Effector memory CD4-positive, alpha-beta T cell (primary cell): ENCODE results near the gene TBCD.

Experiments
- DNase-seq, 3 donors: peaks; one replicate each; pipeline ENCODE4 v3.0.0-alpha.2; 2020
- H3K27ac ChIP-seq: 2 replicates; pipeline ENCODE4 v1.7.0; 2013; ENCODE audit warnings: mild to moderate bottlenecking, low read length, moderate library complexity; ENCODE audit not compliant: insufficient read depth, poor library complexity, severe bottlenecking
- H3K27me3 ChIP-seq: replicated peaks from 2 replicates; pipeline ENCODE4 v1.7.0; 2013; ENCODE audit warnings: mild to moderate bottlenecking, low read length; ENCODE audit not compliant: insufficient read depth, control insufficient read depth, poor library complexity, severe bottlenecking
- H3K36me3 ChIP-seq: 2 replicates; pipeline ENCODE4 v1.7.0; 2013; ENCODE audit warnings: mild to moderate bottlenecking, low read length, moderate library complexity; ENCODE audit not compliant: control insufficient read depth, insufficient read depth
- H3K4me1 ChIP-seq: 2 replicates; pipeline ENCODE4 v1.7.0; 2013; ENCODE audit warnings: low read length, mild to moderate bottlenecking; ENCODE audit not compliant: control insufficient read depth, insufficient read depth, poor library complexity, severe bottlenecking
- H3K4me3 ChIP-seq: 2 replicates; pipeline ENCODE4 v1.7.0; 2013; ENCODE audit warnings: low read length, low read depth, mild to moderate bottlenecking; ENCODE audit not compliant: insufficient read depth, poor library complexity, severe bottlenecking
- H3K9me3 ChIP-seq: 2 replicates; pipeline ENCODE4 v1.7.0; 2013; ENCODE audit warnings: mild to moderate bottlenecking, low read length, moderate library complexity; ENCODE audit not compliant: control insufficient read depth

The TBCD gene

GRCh38 chr17:82808006-82808405, 56.1 kb downstream of the TBCD start:
- H3K27ac ChIP-seq, result no peak overlapping the region
- H3K27me3 ChIP-seq, result no peaks in the 10 kb centered on the region
- H3K9me3 ChIP-seq, result no peaks in the 10 kb centered on the region
- H3K4me1 ChIP-seq, result no peaks in the 10 kb centered on the region
- peaks cover 19% of the 10 kb centered on the region for H3K36me3 ChIP-seq
- no peak overlapping the region for H3K4me3 ChIP-seq
- no peak for DNase-seq

GRCh38 chr17:82808921-82809905, 57.3 kb downstream of the TBCD start:
- H3K4me3 ChIP-seq, result no peak overlapping the region
- no peaks in the 10 kb centered on the region for H3K4me1 ChIP-seq
- no peaks in the 10 kb centered on the region for H3K9me3 ChIP-seq
- H3K36me3 ChIP-seq, result peaks cover 19% of the 10 kb centered on the region
- DNase-seq, result no peak
- no peaks in the 10 kb centered on the region for H3K27me3 ChIP-seq
- no peak overlapping the region for H3K27ac ChIP-seq

GRCh38 chr17:82810644-82811430, 59.0 kb downstream of the TBCD start:
- Histone ChIP-seq H3K36me3 (peaks cover 20% of the 10 kb centered on the region), H3K27me3 (no peaks in the 10 kb centered on the region)

GRCh38 chr17:82812058-82812457, 60.2 kb downstream of the TBCD start:
- DNase-seq, result no peak
- Histone ChIP-seq H3K27me3 (no peaks in the 10 kb centered on the region), H3K36me3 (peaks cover 24% of the 10 kb centered on the region), H3K4me3 (no peak overlapping the region), H3K27ac (no peak overlapping the region), H3K9me3 (no peaks in the 10 kb centered on the region), H3K4me1 (no peaks in the 10 kb centered on the region)

More at GRCh38 chr17:82810644-82811430, 59.0 kb downstream of the TBCD start:
- no peak overlapping the region for H3K27ac ChIP-seq
- H3K4me3 ChIP-seq, result no peak overlapping the region
- no peak for DNase-seq
- H3K9me3 ChIP-seq, result no peaks in the 10 kb centered on the region
- H3K4me1 ChIP-seq, result no peaks in the 10 kb centered on the region

DNA sequence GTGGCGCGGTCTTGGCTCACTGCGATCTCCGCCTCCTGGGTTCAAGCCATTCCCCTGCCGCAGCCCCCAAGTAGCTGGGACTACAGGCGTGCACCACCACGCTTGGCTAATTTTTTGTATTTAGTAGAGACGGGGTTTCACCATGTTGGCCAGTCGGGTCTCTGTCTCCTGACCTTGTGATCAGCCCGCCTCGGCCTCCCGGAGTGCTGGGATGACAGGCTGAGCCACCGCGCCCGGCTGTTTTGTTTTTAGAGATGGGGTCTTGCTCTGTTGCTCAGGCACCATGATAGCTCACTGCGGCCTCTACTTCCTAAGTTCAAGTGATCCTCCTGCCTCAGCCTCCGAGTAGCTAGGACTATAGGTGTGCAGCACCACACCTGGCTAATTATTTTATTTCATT, 60.7 kb downstream of the TBCD start:
- no peak for DNase-seq
- no peak overlapping the region for H3K27ac ChIP-seq
- no peaks in the 10 kb centered on the region for H3K4me1 ChIP-seq
- H3K9me3 ChIP-seq, result no peaks in the 10 kb centered on the region
- H3K36me3 ChIP-seq, result peaks cover 19% of the 10 kb centered on the region
- no peak overlapping the region for H3K4me3 ChIP-seq
- H3K27me3 ChIP-seq, result no peaks in the 10 kb centered on the region

DNA sequence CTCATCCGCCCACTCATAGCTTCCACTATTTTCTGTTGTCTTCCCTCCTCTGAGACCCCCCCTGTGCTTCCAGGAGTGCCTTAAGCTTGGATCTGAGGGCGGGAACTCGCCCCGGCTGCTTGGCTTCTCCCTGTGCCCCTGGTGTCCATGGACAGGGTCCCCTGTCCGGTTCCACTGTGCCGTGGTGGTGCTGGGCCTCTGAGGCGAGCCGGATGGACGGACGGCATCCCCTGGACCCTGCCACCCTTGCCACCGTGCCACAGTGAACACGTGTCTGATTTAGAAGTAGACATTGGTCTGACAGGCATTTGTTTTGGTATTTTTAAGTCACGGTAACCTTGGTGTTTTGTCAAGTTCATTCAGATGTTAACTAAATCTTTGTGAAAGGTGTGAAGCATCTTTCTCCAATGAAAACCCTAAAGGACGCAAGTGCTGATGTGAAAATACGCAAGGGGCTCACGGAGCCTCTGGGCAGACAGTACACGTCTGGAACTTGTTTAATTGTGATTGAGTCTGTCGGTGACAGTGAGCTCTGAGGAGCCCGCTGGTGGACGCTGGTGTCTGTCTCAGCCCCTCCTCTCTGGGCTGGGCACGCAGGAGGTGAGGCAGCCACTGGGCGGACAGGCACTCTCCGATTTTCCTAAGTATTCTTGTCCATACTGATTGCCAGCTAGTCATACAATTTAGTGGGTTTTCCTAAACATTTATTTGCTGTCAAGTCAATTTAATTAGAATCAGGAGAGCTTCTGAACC, 61.6 kb downstream of the TBCD start:
- H3K4me1 ChIP-seq, result no peaks in the 10 kb centered on the region
- no peaks in the 10 kb centered on the region for H3K9me3 ChIP-seq
- H3K27ac ChIP-seq, result no peak overlapping the region
- H3K27me3 ChIP-seq, result no peaks in the 10 kb centered on the region
- no peak overlapping the region for H3K4me3 ChIP-seq
- peaks cover 10% of the 10 kb centered on the region for H3K36me3 ChIP-seq
- DNase-seq, result no peak

DNA sequence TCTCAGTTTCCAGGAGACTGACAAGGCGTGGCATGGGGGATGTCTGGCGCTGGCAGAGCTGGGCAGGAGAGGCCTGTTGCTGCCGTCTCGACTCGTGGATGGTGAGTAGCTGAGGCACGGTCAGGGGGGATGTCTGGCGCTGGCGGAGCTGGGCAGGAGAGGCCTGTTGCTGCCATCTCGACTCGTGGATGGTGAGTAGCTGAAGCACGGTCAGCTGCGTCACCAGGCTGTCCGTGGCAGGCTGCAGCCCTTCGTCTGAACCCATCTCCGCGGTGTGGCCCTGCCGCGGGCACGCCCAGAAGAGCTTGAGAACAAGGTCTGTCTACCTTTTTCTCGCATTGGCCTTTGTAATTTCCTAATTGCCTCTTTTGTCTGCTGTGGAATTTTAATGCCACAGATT, 63.0 kb downstream of the TBCD start:
- Histone ChIP-seq H3K36me3 (peaks cover 13% of the 10 kb centered on the region), H3K27me3 (no peaks in the 10 kb centered on the region), H3K9me3 (no peaks in the 10 kb centered on the region), H3K27ac (no peak overlapping the region), H3K4me3 (no peak overlapping the region), H3K4me1 (no peaks in the 10 kb centered on the region)
- DNase-seq, result no peak

DNA sequence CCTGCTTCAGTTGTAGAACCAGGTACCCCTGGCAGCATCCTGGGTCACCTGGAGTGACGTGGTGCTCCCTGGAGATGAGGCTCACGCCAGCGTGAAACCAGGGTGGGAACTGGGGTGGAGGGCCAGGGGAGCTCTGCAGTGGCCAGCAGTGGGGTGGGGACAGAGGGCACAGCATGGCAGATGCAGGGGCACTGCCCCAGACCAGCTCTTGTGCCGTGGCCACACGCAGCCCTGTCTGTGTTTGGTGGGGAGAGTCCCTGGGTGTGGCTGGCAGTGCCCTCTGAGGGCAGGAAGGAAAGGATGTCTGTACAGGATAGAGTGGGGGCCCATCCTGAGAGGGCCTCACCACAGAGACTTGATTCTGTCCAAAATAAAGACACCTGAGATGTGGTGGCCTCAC, 63.5 kb downstream of the TBCD start:
- H3K9me3 ChIP-seq, result no peaks in the 10 kb centered on the region
- no peak overlapping the region for H3K4me3 ChIP-seq
- no peaks in the 10 kb centered on the region for H3K27me3 ChIP-seq
- no peaks in the 10 kb centered on the region for H3K4me1 ChIP-seq
- no peak overlapping the region for H3K27ac ChIP-seq
- H3K36me3 ChIP-seq, result peaks cover 13% of the 10 kb centered on the region
- no peak for DNase-seq

GRCh38 chr17:82815790-82816305, 64.0 kb downstream of the TBCD start:
- H3K36me3 ChIP-seq, result peaks cover 13% of the 10 kb centered on the region
- no peaks in the 10 kb centered on the region for H3K4me1 ChIP-seq
- no peaks in the 10 kb centered on the region for H3K27me3 ChIP-seq
- H3K9me3 ChIP-seq, result no peaks in the 10 kb centered on the region
- H3K27ac ChIP-seq, result no peak overlapping the region
- DNase-seq, result no peak
- no peak overlapping the region for H3K4me3 ChIP-seq
